Stimulated activated naive CD8-positive, alpha-beta T cell treated with anti-CD3 and anti-CD28 coated beads, Interleukin-15, Interleukin-2, amounts not matched to agents 100 U/mL and 50 U/mL, for 24 hours (primary cell): ENCODE data around the gene HYAL3.
A peak's percentile ranks its signal among the peaks of the same experiment; 100 is the strongest.
"Not testable (repeated sequence)": the region's sequence is repeated elsewhere in the genome, so short reads cannot be mapped to it uniquely, and the experiment has no call there.

ENCODE experiments used
- ATAC-seq: fragments of 150-1000 bp; cut with Tn5 transposase; one replicate; pipeline ENCODE4 v1.10.0; 2021
- DNase-seq: peaks from one replicate; pipeline ENCODE4 v3.0.0; 2021

Gene HYAL3

GRCh38 chr3:50258029-50258680 is 41.0 kb downstream of the HYAL3 start:
- ATAC-seq (no peak), DNase-seq (no peak)

DNA sequence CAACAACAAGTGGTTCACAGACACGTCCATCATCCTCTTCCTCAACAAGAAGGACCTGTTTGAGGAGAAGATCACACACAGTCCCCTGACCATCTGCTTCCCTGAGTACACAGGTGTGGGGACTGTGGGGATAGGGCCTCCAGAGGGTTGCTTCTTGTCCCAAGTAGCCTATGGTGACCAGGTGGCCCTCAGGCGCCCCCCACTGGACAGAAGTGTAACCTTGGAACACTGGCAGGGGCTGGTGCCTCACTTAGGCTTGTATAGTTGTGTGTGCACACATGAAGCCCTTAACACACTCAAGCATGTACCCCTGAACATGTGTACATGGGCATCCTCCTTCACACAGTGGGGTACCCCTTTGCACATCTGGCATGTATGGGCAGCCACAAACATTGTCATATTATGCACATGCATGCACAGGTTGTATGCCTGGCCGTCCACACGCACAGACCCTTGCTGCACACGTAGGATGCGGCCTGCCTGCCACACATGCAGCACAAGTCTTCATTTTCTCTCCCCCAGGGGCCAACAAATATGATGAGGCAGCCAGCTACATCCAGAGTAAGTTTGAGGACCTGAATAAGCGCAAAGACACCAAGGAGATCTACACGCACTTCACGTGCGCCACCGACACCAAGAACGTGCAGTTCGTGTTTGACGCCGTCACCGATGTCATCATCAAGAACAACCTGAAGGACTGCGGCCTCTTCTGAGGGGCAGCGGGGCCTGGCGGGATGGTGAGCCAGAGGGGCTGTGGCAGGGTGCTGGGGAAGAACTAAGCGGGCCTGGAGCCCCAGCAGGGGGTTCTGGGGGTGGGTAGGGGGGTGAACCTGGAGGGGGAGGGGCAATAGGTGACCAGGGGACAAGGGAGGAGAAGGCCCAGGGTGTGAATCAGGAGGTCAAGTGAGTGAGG is 42.0 kb downstream of the HYAL3 start:
- no peak for ATAC-seq
- DNase-seq: peak; percentile 69

DNA sequence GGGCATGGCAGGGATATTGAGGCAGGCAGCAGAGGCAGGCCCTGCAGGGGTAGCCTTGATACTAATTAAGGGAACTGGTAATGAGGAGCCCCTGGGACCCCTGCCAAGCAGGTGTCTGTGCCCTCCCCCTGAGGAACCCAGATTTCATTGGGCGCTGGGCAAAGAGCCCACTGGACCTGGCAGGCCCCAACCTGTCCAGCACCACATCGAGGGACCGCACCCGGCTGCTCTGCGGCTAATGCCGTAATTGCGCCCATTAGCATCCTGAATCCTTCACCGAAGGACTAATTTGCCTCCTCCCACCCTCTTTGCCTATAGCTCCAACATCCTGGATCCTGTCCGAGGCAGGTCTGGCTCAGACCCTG is 44.0 kb downstream of the HYAL3 start:
- no peak for ATAC-seq

GRCh38 chr3:50254577-50255250 is 44.5 kb downstream of the HYAL3 start:
- no peak for ATAC-seq
- DNase-seq: no peak

More for the DNA sequence above, 44.0 kb downstream of the HYAL3 start:
- no peak for DNase-seq

DNA sequence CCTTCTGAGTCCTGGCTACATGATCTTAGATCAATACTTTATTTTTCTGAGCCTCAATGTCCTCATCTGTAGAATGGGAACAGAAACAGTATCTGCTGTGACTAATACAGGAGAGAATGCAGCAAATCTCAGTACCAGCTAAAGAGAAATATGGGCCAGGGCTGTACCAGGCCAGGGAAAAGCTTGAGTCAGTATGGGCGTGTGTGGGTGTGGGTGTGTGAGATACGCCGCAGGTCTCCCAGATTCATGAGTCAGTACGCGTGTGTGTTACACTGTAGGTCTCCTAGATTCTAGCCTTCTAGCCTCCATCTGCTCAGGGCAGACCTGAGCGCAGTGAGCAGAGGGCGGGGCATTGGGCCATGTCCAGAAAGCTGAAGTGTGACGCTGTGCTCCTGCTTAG is 48.0 kb downstream of the HYAL3 start:
- DNase-seq (peak; percentile 45), ATAC-seq (peak; percentile 30)

DNA sequence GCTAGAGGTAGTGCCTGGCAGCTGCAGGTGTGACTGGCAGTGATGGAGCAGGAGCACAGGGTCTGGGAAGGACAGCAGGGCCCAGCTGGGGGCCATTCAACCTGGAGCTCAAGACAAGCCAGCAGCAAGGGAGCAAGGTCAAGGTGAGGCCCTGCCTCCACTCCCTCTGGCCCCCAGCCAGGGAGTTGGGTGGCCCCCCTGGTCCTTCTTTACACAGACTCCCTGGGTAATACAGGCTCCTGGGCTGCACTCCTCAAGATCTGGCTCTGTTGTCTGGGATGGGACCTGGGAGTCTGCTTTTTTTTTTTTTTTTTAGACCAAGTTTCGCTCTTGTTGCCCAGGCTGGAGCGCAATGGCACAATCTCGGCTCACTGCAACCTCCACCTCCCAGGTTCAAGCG is 48.7 kb downstream of the HYAL3 start:
- ATAC-seq: no peak
- DNase-seq: no peak

- no peak for DNase-seq
- no peak for ATAC-seq
Observed at GRCh38 chr3:50249457-50249856, 49.7 kb downstream of the HYAL3 start.

DNA sequence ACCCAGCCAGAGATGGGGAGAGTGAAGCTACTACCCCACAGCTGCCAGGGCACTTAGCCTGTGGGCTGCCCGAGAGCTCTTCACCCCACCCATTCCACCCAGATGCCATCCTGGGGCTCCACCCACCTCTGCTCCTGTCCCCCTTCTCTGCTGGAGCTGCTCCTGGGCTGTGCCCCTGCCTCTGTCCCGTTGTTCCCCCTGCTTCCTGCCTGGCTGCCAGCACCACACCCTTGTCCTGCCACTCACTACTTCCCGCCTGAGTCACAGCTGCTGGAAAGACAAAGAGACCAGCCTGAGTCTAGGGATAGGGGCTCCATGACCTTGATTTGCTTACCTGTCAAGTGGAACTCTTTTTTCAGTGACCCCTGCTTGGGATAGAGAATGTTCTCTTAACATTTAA is 50.8 kb downstream of the HYAL3 start:
- no peak for ATAC-seq

GRCh38 chr3:50246517-50246954 is 52.7 kb downstream of the HYAL3 start:
- DNase-seq: peak; percentile 86
- peak; percentile 89 for ATAC-seq

More for the DNA sequence above, 50.8 kb downstream of the HYAL3 start:
- no peak for DNase-seq

GRCh38 chr3:50245831-50246516 is 53.2 kb downstream of the HYAL3 start:
- ATAC-seq: peak; percentile 79
- peak; percentile 99 for DNase-seq

DNA sequence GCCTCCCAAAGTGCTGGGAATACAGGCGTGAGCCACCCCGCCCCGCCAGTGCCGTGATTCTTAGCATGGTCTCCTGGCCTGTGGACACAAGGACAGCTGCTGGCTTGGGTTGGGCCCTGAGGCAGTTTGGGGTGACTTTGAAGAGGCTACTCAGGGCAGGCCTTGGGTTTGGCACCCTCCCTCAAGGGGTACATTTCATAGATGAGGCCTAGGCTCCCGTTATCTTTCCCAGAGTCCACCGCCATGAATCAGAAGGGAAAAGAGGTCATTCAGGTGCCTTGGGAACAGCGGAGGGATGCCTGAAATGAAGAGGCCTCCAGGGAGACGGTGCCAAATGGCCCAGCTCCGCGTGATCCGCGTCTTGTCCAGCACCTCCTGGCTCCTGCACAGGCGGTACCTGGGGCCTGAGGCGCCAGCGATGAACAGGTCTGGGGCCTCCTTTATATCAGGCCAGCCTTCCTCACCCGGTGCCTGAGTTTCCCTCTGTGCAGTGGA is 53.9 kb downstream of the HYAL3 start:
- DNase-seq (no peak), ATAC-seq (no peak)

DNA sequence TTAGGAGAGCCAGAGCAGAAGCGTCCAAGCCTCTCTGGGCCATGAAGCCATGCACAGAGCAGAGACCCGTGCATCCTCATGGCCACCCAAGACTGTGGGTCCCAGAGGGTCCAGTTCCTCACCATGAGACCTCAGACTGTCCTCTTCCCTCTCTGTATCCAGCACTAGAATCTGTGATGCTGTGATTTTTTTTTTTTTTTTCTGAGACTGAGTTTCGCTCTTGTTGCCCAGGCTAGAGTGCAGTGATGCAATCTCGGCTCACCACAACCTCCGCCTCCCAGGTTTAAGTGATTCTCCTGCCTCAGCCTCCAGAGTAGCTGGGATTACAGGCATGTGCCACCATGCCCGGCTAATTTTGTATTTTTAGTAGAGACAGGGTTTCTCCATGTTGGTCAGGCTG is 54.4 kb downstream of the HYAL3 start:
- not testable (repeated sequence) for DNase-seq, ATAC-seq

DNA sequence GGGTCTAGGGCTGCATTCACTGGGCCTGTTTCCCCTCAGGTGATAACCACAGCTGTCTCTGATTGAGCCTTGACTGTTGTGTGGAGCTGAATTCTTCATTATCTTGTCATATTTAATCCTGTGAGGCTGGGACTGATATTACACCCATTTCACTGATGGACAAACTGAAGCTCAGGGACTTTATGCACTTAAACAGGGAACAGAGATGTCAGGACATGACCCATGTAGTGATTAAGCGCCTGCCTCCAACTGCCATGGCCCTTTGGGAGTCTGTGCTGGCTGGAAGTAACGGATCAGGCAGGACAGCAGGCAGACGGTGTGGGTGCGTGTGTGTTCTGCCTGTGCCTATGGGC is 55.7 kb downstream of the HYAL3 start:
- ATAC-seq (no peak), DNase-seq (no peak)

GRCh38 chr3:50242851-50243542 is 56.2 kb downstream of the HYAL3 start:
- no peak for ATAC-seq
- DNase-seq: peak; percentile 66
